CD14-positive monocyte (primary cell): ENCODE measurements around the gene WDPCP. TPM values are rescaled to one million over a fixed set of nuclear protein-coding genes. Genes with fewer than 3 reads are reported as not detected.

Experiments used
- DNase-seq, 3 donors: peaks; one replicate each; pipeline ENCODE4 v3.0.0-alpha.2; 2011 to 2022
- H2AFZ ChIP-seq: 2 replicates; pipeline ENCODE4 v1.6.0; 2012; ENCODE audit warnings: mild to moderate bottlenecking, low read depth, low read length, inconsistent platforms; ENCODE audit not compliant: insufficient read depth, poor library complexity, severe bottlenecking
- H3K27ac ChIP-seq, 2 donors: 1 replicate in 1 of 2; 2 replicates in 1 of 2; pipeline ENCODE4 v1.5.1; 2012 to 2013; ENCODE audit warnings: low read length in 2 of 2, control low read depth in 1 of 2, inconsistent platforms in 1 of 2, low read depth in 1 of 2, mild to moderate bottlenecking in 1 of 2
- H3K27me3 ChIP-seq, 2 donors: one replicate each; pipeline versions ENCODE4 v1.6.0 to v1.6.1; 2011 to 2013; ENCODE audit warnings: low read length in 2 of 2; ENCODE audit not compliant: control insufficient read depth in 2 of 2, insufficient read depth in 2 of 2
- H3K36me3 ChIP-seq, 2 donors: replicated peaks in 1 of 2; 1 replicate in 1 of 2; 2 replicates in 1 of 2; pipeline versions ENCODE4 v1.5.1 to v1.6.1; 2012 to 2013; ENCODE audit warnings: low read length in 2 of 2, control low read depth in 1 of 2, inconsistent platforms in 1 of 2, mild to moderate bottlenecking in 1 of 2; ENCODE audit not compliant: insufficient read depth in 2 of 2, control insufficient read depth in 1 of 2
- H3K4me1 ChIP-seq, 2 donors: 1 replicate in 1 of 2; 2 replicates in 1 of 2; pipeline versions ENCODE4 v1.5.1 to v1.6.1; 2012 to 2013; ENCODE audit warnings: low read length in 2 of 2, control low read depth in 1 of 2, inconsistent platforms in 1 of 2, mild to moderate bottlenecking in 1 of 2, moderate library complexity in 1 of 2; ENCODE audit not compliant: insufficient read depth in 2 of 2, control insufficient read depth in 1 of 2
- H3K4me2 ChIP-seq: replicated peaks from 2 replicates; pipeline ENCODE3; 2012; ENCODE audit warnings: low read length, moderate library complexity, mild to moderate bottlenecking; ENCODE audit not compliant: poor library complexity, severe bottlenecking; ENCODE audit errors: extremely low read depth
- H3K4me3 ChIP-seq, 3 experiments: fragments of 200-600 bp in 1 of 3; sonication (generic) in 1 of 3; replicated peaks in 1 of 3; 1 replicate in 2 of 3; 2 replicates in 1 of 3; pipeline ENCODE4 v1.5.1; 2011 to 2013; ENCODE audit warnings: low read length in 3 of 3, mild to moderate bottlenecking in 3 of 3, control low read depth in 2 of 3, low read depth in 2 of 3, inconsistent platforms in 1 of 3, moderate library complexity in 1 of 3
- H3K79me2 ChIP-seq: 2 replicates; pipeline ENCODE4 v1.6.0; 2012; ENCODE audit warnings: mild to moderate bottlenecking, control low read depth, inconsistent platforms, low read length, moderate library complexity; ENCODE audit not compliant: insufficient read depth
- H3K9ac ChIP-seq: 2 replicates; pipeline ENCODE4 v1.6.0; 2017; ENCODE audit warnings: low read length, mild to moderate bottlenecking; ENCODE audit not compliant: insufficient read depth, poor library complexity, severe bottlenecking
- H3K9me3 ChIP-seq, 2 donors: replicated peaks in 1 of 2; 1 replicate in 1 of 2; 2 replicates in 1 of 2; pipeline versions ENCODE4 v1.5.1 to v1.6.1; 2012 to 2013; ENCODE audit warnings: low read length in 2 of 2, control low read depth in 1 of 2; ENCODE audit not compliant: control insufficient read depth in 1 of 2, insufficient read depth in 1 of 2
- H4K20me1 ChIP-seq: 2 replicates; pipeline ENCODE4 v1.6.0; 2012; ENCODE audit warnings: mild to moderate bottlenecking, low read length, control low read depth, moderate library complexity; ENCODE audit not compliant: insufficient read depth
- H3K27ac Mint-ChIP-seq, 7 donors: one replicate each; pipeline ENCODE4 v1.8.0; 2020; ENCODE audit warnings: mild to moderate bottlenecking in 7 of 7, mixed read lengths in 7 of 7, moderate library complexity in 6 of 7, inconsistent platforms in 2 of 7
- H3K27me3 Mint-ChIP-seq, 3 donors: one replicate each; pipeline ENCODE4 v1.8.0; 2021 to 2022; ENCODE audit warnings: low read depth in 3 of 3, mild to moderate bottlenecking in 3 of 3, mixed read lengths in 3 of 3, moderate library complexity in 3 of 3, inconsistent platforms in 1 of 3
- H3K36me3 Mint-ChIP-seq, 2 donors: one replicate each; pipeline ENCODE4 v1.8.0; 2020; ENCODE audit warnings: mixed read lengths in 2 of 2, inconsistent platforms in 1 of 2, mild to moderate bottlenecking in 1 of 2
- H3K4me1 Mint-ChIP-seq: one replicate; pipeline ENCODE4 v1.8.0; 2020; ENCODE audit warnings: mild to moderate bottlenecking, mixed read lengths
- H3K4me3 Mint-ChIP-seq, 2 donors: one replicate each; pipeline ENCODE4 v1.8.0; 2020; ENCODE audit warnings: mild to moderate bottlenecking in 2 of 2, mixed read lengths in 2 of 2, moderate library complexity in 1 of 2
- H3K9me3 Mint-ChIP-seq, 7 donors: one replicate each; pipeline ENCODE4 v1.8.0; 2020 to 2022; ENCODE audit warnings: mixed read lengths in 7 of 7, mild to moderate bottlenecking in 6 of 7, moderate library complexity in 6 of 7, inconsistent platforms in 2 of 7
- CTCF ChIP-seq: fragments of 200-600 bp; IDR thresholded peaks from one replicate; pipeline ENCODE4 v1.8.0; 2022; ENCODE audit warnings: antibody characterized with exemption, mild to moderate bottlenecking
- WGBS: methylation state at CpG from one replicate; pipeline ENCODE4 v1.1.5; 2013; ENCODE audit warnings: missing lambda C conversion rate; ENCODE audit not compliant: insufficient coverage; 5-methylcytosine and 5-hydroxymethylcytosine counted together
- intact Hi-C, 2 donors: fragments of 100-400 bp; cut with micrococcal nuclease; formaldehyde crosslinking; loops; one replicate each; pipeline versions ENCODE4 v1.15.0 to v1.15.1; 2023
- polyA plus RNA-seq, 3 donors: library from polyadenylated mRNA; depleted of rRNA in 1 of 3; unstranded in 2 of 3; stranded (reverse) in 1 of 3; fragments of 300-500 nt in 2 of 3; fragments of >200 nt in 1 of 3; fragmentation: Illumina TruSeq in 2 of 3; gene quantifications; 1 replicate in 2 of 3; 2 replicates in 1 of 3; pipeline ENCODE4 v1.2.3, GENCODE V29; 2012 to 2021

WDPCP gene
- polyA plus RNA-seq, 3 donors, result 3.3 to 5.2 (median 3.7) TPM

DNA sequence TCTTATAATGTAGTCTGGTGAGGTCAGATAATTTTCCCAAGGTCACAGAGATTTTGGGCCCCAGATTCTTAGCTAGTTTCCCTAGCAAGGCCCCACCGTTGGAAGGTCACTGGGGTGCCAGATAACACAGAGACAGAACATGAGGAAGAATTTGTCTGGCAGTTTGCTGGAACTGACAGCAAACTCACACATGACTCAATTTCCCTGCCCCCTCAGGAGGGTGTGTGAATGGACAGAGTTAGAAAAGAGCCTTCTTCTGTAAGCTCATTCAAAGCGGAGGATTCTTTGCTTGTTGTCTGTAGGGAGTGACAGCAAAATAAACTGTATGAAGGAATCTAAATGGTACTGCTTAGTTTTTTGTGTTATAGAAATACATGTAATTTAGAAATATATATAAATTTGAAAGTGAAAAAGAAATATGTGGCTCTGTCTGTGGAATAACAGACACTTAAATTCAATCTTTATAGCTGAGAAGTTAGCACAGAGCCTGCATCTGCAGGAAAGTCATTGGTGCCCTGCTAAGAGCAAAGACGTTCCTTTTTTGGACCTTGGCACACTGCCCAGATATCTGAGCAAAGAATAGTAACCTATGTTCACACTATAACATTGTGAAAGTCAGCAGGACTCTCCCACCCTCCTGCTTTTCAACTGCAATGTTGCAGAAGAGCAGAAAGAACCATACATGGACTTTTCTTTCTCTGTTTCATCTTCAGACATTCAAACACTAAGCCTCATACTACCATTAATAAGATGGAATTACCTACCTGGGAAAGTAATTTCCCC lies 2.5 kb upstream of the WDPCP start:
- Histone ChIP-seq H4K20me1 (peaks cover 13% of the 10 kb centered on the region), H3K9ac (no peak overlapping the region), H3K9me3 (no peaks in the 10 kb centered on the region), H3K27me3 (no peaks in the 10 kb centered on the region), H3K4me2 (no peak overlapping the region), H3K79me2 (peaks cover 86% of the 10 kb centered on the region), H3K4me1 (peaks cover 36 to 44% of the 10 kb centered on the region in 2 donors), H3K27ac (peak overlapping the region in 1 of 2 donors; percentile 58), H2AFZ (no peak overlapping the region), H3K36me3 (peaks cover 20 to 29% of the 10 kb centered on the region in 2 donors), H3K4me3 (no peak overlapping the region)
- Mint-ChIP-seq H3K27ac (peak overlapping the region; percentile 55 to 80 (median 69)), H3K4me1 (peaks cover 38% of the 10 kb centered on the region), H3K9me3 (no peaks in the 10 kb centered on the region), H3K36me3 (peaks cover 14 to 19% of the 10 kb centered on the region in 2 donors), H3K4me3 (no peak overlapping the region), H3K27me3 (peaks cover 0 to 1% (median 0%) of the 10 kb centered on the region in 3 donors)
- peak; percentile 21 to 70 (median 55) for DNase-seq
- WGBS, result 0% methylated on average over 1 of the region's 3 CpGs
- TF ChIP-seq CTCF, result no peak
- intact Hi-C loops, result no loop called here

DNA sequence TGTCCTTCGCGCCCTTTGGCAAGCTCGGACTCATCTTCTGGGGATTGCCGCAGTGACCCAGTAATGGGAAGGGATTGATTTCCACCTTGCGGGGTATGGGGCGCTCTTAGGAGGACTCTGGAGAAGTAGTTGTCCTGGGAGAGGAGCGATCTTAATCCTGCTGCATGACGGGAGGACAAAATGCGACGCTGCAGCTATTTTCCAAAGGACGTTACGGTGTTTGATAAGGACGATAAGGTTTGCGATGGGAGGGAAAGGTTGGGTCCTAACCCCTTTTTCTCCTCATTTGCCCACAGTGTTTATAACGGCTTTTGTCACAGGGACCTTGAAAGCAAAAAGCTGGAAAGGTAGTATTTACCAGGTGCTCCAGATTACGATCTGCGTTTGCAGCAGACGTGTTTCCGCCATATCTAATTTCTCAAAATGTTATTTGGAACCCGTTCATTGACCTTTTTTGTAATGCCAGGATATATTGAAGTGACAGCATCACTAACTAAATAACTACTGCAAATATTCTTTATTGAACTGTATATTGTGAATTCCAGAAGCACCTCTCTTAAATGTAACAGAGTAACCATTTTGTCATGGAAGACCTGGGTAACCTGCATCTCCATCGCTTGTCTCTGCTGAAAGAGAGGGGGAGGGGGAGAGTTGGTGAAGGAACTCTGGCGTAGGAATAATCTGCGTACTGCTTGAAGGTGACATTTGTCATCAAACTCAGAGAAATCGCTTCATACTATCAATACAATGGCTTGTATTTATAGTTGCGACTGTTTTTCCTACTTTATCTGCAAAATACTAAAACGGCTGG lies 1.1 kb upstream of the WDPCP start:
- peak overlapping the region; percentile 98 to 100 (median 99) for H3K27ac Mint-ChIP-seq
- Histone ChIP-seq H3K4me2 (peak overlapping the region; percentile 98), H3K36me3 (peaks cover 5 to 14% of the 10 kb centered on the region in 2 donors), H3K4me3 (peak overlapping the region; percentile 65 to 90 (median 66)), H3K79me2 (peaks cover 73% of the 10 kb centered on the region), H4K20me1 (peaks cover 13% of the 10 kb centered on the region), H3K27me3 (no peaks in the 10 kb centered on the region), H3K27ac (peak overlapping the region; percentile 94 to 96), H3K9ac (peak overlapping the region; percentile 83), H3K9me3 (no peaks in the 10 kb centered on the region), H3K4me1 (peaks cover 36 to 44% of the 10 kb centered on the region in 2 donors), H2AFZ (peak overlapping the region; percentile 100)
- DNase-seq, result peak in 1 of 3 donors; percentile 77
- H3K36me3 Mint-ChIP-seq, result peaks cover 9 to 12% of the 10 kb centered on the region in 2 donors
- peak overlapping the region; percentile 99 for H3K4me3 Mint-ChIP-seq
- H3K27me3 Mint-ChIP-seq, result peaks cover 0 to 1% (median 0%) of the 10 kb centered on the region in 3 donors
- intact Hi-C loops, result loop anchor here (5.0 to 10.0 kb wide), 3 partner anchors 253 to 885 kb away; partner anchors contain the start of genes UGP2 (in 2 of the 2) and EHBP1 (in 1 of the 2)
- peaks cover 36% of the 10 kb centered on the region for H3K4me1 Mint-ChIP-seq
- TF ChIP-seq CTCF, result no peak
- 0% methylated on average over 9 of the region's 26 CpGs for WGBS
- no peaks in the 10 kb centered on the region for H3K9me3 Mint-ChIP-seq
